Natural killer cell treated with Interleukin-12 subunit alpha and Interleukin-12 subunit beta and Interleukin-15 and Interleukin-18, amount 100 ng/mL, for 72 hours (primary cell): ENCODE data around the gene LEPROT. TPM values are rescaled to one million over a fixed set of nuclear protein-coding genes. Genes with fewer than 3 reads are reported as not detected.
"Not testable (repeated sequence)": the region's sequence is repeated elsewhere in the genome, so short reads cannot be mapped to it uniquely, and the experiment has no call there.

Experiments
- ATAC-seq, 2 donors: fragments of 150-1000 bp; cut with Tn5 transposase in 1 of 2; sonication (Bioruptor Pico), chemical (Tn5 transposase) in 1 of 2; 2 replicates each; pipeline ENCODE4 v1.10.0; 2021
- DNase-seq: peaks from one replicate; pipeline ENCODE4 v3.0.0; 2022; ENCODE audit warnings: low spot score
- H3K27ac Mint-ChIP-seq, 2 donors: 1 replicate in 1 of 2; 2 replicates in 1 of 2; pipeline ENCODE4 v1.8.0; 2022; ENCODE audit warnings: mixed read lengths in 2 of 2, mild to moderate bottlenecking in 1 of 2, moderate library complexity in 1 of 2
- H3K27me3 Mint-ChIP-seq, 2 donors: 1 replicate in 1 of 2; 2 replicates in 1 of 2; pipeline ENCODE4 v1.8.0; 2022; ENCODE audit warnings: mixed read lengths in 2 of 2
- H3K36me3 Mint-ChIP-seq: one replicate; pipeline ENCODE4 v1.8.0; 2022; ENCODE audit warnings: mixed read lengths
- H3K4me1 Mint-ChIP-seq, 2 donors: 1 replicate in 1 of 2; 2 replicates in 1 of 2; pipeline ENCODE4 v1.8.0; 2022; ENCODE audit warnings: low read depth in 2 of 2, mixed read lengths in 2 of 2, mild to moderate bottlenecking in 1 of 2
- H3K4me3 Mint-ChIP-seq: one replicate; pipeline ENCODE4 v1.8.0; 2022; ENCODE audit warnings: mixed read lengths
- H3K9me3 Mint-ChIP-seq: 2 replicates; pipeline ENCODE4 v1.8.0; 2022; ENCODE audit warnings: mixed read lengths
- total RNA-seq, 2 donors: library from RNA; stranded (reverse); gene quantifications; one replicate each; pipeline ENCODE4 v1.2.3, GENCODE V29; 2022

Gene LEPROT, protein sequence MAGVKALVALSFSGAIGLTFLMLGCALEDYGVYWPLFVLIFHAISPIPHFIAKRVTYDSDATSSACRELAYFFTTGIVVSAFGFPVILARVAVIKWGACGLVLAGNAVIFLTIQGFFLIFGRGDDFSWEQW
- 10 to 100 TPM; 24.2 to 40.4 TPM for total RNA-seq

DNA sequence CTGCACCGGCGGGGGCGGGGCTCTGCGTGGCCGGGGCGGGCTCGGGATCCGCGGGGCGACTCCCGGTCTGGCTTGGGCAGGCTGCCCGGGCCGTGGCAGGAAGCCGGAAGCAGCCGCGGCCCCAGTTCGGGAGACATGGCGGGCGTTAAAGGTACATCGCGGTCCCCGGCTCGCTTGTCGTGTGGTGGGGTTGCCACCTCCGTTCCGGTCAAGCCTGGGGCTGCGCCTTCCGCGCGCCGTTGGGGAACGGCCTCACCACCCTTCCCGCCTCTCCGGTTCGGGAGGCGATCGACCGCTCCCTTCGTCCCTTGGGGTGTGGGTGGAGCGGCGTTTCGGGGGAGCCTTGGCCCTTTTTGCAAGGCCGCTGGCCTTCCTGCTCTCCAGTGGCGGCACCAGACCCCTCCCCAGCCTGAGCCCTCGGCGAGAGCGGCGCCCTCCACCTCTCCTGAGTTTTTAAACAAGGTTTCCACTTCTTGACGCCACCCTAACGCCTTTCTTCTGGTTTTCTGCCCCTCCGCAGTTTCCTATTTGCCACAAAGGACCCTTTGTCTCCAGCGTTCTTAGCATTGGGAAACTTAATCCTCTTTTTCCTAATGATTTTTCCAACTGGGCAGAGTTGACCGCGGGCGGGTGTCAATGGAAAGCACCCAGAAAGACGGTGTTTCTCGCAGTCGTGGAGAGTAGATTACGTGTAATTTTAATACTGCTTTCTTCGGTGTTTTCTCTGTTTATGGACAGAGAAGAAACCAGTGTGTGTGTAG, at the start of gene LEPROT, which contains the start of gene LEPR:
Gene LEPROT (plus strand): TSS at position 79 of the 761 bp plus-strand sequence. CDS start 57 bp downstream, at position 136.
Gene LEPR (plus strand): TSS at position 79 of the 761 bp plus-strand sequence. CDS start 144,898 bp downstream, outside the sequence.
- DNase-seq (no peak), ATAC-seq (no peak)
- Mint-ChIP-seq H3K36me3 (peaks cover 6% of the 10 kb centered on the region), H3K4me1 (peaks cover 11 to 16% of the 10 kb centered on the region in 2 donors), H3K27me3 (peaks cover 0 to under 1% of the 10 kb centered on the region in 2 donors), H3K9me3 (no peaks in the 10 kb centered on the region), H3K27ac (no peak within 1 kb of the TSS), H3K4me3 (peak within 1 kb of the TSS; percentile 81)

DNA sequence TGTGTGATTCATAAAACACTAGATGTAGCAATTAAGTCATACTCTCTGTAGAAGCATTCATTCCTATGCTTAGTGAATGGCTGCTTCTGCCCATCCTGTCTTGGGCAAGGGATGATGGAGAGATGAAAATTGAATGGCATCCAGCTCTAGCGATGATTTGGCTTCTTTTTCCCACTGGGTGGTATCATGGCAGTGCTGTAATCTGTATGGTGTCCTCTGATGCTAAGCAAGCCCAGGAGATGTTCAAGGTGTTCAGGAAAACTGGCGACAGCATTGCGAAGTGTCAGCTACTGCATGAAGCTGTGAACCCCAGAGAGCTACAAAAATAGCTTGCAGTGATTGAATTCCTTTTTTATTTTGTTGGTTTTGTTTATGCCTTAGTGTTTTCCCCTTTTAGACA, 48.9 kb upstream of the LEPROT start:
- no peaks in the 10 kb centered on the region for H3K9me3 Mint-ChIP-seq
- H3K27me3 Mint-ChIP-seq: peaks cover 17 to 20% of the 10 kb centered on the region in 2 donors

DNA sequence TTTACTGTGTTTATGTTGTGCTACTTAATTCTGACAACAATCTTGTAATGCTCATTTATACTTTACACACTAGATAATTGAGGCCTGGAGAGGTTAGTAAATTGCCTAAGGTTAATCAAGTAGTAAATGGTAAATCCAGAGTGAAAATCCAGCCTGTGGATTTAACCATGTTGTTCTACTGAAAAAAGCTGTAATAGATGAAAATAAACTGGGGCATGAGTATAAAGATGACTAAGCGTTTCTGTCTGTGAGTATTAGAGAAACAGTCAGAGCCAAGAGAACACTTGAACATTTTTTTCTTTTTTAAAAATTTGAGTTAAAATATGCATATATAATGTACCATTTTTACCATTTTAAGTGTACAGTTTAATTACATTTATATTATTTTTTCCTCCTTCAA, 47.9 kb upstream of the LEPROT start:
- Mint-ChIP-seq H3K4me3 (no peak overlapping the region), H3K27me3 (peaks cover 17 to 20% of the 10 kb centered on the region in 2 donors), H3K36me3 (no peaks in the 10 kb centered on the region), H3K9me3 (no peaks in the 10 kb centered on the region), H3K27ac (peak overlapping the region in 1 of 2 donors; percentile 10), H3K4me1 (no peaks in the 10 kb centered on the region)
- no peak for DNase-seq
- no peak for ATAC-seq

More for the DNA sequence above, 48.9 kb upstream of the LEPROT start:
- no peaks in the 10 kb centered on the region for H3K36me3 Mint-ChIP-seq
- H3K4me1 Mint-ChIP-seq: no peaks in the 10 kb centered on the region
- DNase-seq (no peak), ATAC-seq (no peak)
- no peak overlapping the region for H3K27ac Mint-ChIP-seq
- H3K4me3 Mint-ChIP-seq: no peak overlapping the region

DNA sequence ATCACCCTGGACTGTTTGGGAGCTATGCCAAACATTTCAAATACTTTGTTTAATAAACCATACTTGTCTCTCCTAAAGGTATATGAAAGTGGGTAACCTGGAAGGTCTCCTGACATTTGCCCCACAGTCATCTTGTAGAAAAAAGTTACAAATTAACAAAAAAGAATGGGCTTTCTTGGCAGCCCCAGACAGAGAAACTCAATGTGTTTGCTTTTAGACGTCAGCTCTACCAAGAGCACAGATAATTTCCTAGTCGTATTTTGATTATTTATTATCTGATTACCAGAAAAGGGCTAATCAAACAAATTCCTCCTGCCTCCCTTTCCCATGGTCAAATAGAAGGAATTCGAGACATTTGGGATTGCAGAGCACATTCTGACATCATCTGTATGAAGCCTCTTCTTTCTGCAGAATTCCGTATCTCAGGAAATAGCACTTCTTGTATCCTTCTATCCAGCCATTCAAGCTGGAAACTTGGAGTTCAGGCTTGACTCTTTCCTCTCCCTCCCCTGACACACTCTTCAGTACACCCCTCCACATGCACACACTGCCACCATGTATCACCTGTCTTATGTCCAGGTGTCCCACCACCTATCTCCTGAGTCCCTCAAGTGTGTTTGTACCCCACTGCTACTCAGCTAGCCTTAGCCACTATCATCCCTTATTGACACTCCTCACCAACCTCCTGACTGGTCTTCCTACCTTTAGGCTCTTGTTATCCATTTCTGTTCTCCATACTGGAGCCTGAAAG, 42.8 kb upstream of the LEPROT start:
- Mint-ChIP-seq H3K9me3 (no peaks in the 10 kb centered on the region), H3K4me1 (no peaks in the 10 kb centered on the region), H3K27ac (no peak overlapping the region), H3K36me3 (peaks cover 4% of the 10 kb centered on the region), H3K27me3 (peaks cover 25 to 41% of the 10 kb centered on the region in 2 donors), H3K4me3 (no peak overlapping the region)
- ATAC-seq: no peak
- no peak for DNase-seq

DNA sequence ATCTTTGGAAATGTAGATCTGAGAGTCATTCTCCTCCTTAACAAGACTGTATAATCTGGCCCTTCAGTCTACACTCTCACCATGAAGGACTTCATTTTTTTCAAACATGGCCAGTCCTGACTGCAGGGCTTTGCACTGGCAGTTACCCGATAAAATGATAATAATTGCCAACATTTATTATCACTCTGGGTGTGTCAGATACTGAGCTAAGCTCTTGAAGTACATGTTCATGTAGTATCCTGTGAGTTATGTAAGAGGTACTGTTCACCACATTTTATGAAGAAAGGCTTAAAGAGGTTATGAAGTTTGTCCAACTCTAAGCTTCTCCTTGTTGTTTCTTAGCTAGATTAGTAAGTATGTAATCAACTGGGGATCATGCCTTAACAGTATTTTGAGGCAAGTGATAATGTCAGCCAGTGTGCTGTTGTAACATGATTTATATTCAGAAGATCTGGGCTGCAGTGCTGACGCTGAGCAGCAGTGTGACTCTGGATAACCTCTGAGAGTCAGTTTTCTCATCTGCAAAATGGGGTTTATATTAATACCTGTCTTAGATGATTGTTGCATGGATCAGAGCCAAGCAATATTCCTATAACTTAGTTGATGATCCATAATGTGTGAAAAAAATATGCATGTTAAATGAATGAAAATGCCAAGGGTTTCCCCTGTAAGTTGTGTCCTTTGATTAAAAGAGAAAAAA, 42.1 kb upstream of the LEPROT start:
- H3K27ac Mint-ChIP-seq: no peak overlapping the region
- H3K9me3 Mint-ChIP-seq: no peaks in the 10 kb centered on the region
- ATAC-seq (no peak), DNase-seq (no peak)
- H3K4me3 Mint-ChIP-seq: no peak overlapping the region
- peaks cover 27 to 38% of the 10 kb centered on the region in 2 donors for H3K27me3 Mint-ChIP-seq
- H3K4me1 Mint-ChIP-seq: no peaks in the 10 kb centered on the region
- H3K36me3 Mint-ChIP-seq: peaks cover 4% of the 10 kb centered on the region

DNA sequence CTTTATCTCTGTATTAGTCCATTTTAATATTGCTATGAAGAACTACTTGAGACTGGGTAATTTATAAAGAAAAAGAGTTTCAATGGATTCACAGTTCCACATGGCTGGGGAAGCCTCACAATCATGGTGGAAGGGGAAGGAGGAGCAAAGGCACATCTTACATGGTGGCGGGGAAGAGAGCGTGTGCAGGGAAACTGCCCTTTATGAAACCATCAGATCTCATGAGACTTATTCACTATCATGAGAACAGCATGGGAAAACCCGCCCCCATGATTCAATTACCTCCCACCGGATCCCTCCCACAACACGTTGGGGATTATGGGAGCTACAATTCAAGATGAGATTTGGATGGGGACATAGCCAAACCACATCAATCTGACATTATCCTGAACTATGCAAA, 36.0 kb upstream of the LEPROT start:
- DNase-seq, H3K4me3 Mint-ChIP-seq, H3K9me3 Mint-ChIP-seq, ATAC-seq, H3K27ac Mint-ChIP-seq, H3K4me1 Mint-ChIP-seq: not testable (repeated sequence)
- Mint-ChIP-seq H3K36me3 (peaks cover 11% of the 10 kb centered on the region), H3K27me3 (peaks cover 18 to 20% of the 10 kb centered on the region in 2 donors)

DNA sequence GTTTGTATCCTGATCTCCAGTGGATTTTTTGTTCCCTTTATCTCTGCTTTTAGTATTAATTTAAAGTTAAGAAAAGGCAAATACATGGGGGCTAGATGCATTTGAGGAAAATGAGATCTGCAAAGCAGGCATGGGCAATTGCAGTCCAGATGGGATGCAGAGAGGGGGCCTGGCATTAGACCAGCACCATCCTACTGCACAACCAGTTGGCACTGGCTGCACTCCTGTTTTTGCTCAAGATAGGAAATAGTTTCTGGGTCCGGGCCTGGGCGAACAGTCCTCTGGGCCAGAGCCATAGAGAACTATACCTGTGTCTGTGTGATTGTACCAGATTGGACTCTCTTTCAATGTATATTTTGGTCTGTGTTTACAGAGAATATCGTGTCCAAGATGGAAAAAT, 34.0 kb upstream of the LEPROT start:
- ATAC-seq (no peak), DNase-seq (no peak)
- no peak overlapping the region for H3K4me3 Mint-ChIP-seq
- H3K27ac Mint-ChIP-seq: no peak overlapping the region
- H3K36me3 Mint-ChIP-seq: peaks cover 7% of the 10 kb centered on the region
- no peaks in the 10 kb centered on the region for H3K9me3 Mint-ChIP-seq
- peaks cover 0 to 5% of the 10 kb centered on the region in 2 donors for H3K4me1 Mint-ChIP-seq
- H3K27me3 Mint-ChIP-seq: peaks cover 13 to 15% of the 10 kb centered on the region in 2 donors

DNA sequence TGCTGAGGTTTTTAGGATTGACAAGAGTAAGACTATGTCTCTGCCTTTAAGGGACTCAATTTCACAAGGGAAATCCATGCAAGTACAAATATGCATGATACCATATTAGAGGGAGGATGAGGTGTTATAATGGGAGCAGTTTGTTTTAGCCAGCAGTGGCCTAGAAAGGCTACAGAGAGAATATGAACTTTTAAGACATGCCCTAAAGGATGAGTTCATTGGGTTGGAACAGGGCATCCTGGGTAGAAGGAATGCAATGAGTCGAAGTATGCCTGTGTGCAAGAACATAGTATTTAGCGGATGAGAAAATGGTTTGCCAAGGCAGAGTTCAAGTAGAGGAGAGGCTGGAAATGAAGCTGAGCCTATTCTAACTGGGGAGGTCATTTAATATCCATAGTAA, 32.6 kb upstream of the LEPROT start:
- Mint-ChIP-seq H3K4me1 (peaks cover 0 to 5% of the 10 kb centered on the region in 2 donors), H3K9me3 (no peaks in the 10 kb centered on the region), H3K36me3 (peaks cover 7% of the 10 kb centered on the region), H3K27ac (no peak overlapping the region), H3K27me3 (peaks cover 2 to 10% of the 10 kb centered on the region in 2 donors), H3K4me3 (no peak overlapping the region)
- ATAC-seq: no peak
- no peak for DNase-seq

DNA sequence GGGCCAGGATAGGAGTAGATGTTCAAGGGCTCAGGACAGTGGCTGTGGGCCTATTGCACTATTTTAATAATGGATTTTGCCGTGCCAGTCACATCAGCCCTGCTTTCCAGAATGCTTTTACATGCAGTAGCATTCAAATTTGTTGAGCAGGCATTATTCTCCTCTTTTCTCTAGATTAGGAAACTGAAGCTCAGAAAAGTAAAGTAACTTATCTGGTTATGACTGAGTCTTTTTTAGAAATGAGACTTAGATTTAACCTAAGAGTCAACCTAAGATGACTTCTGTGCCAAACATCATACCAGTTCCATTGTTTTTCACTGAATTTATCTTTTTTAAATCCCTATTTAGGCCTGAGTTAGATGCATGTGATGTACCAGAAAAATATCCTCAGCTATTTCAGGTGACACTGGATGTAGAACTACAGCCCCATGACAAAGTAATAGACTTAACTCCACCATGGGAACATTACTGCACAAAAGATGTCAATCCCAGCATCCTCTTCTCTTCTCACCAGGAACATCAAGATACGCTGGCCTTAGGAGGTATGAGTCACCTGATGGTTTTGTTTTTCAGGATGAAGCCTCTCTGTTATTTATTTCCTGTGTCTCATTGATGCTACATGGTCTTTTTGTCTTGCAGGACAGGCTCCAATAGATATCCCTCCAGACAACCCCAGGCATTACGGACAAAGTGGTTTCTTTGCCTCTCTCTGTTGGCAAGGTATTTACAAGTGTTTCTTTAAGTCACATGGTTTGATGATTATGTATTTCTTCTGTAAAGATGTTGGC, 31.4 kb upstream of the LEPROT start:
- peak overlapping the region; percentile 10 for H3K4me3 Mint-ChIP-seq
- H3K4me1 Mint-ChIP-seq: peaks cover 0 to 12% of the 10 kb centered on the region in 2 donors
- H3K36me3 Mint-ChIP-seq: peaks cover 7% of the 10 kb centered on the region
- no peaks in the 10 kb centered on the region for H3K9me3 Mint-ChIP-seq
- DNase-seq: no peak
- H3K27ac Mint-ChIP-seq: peak overlapping the region in 1 of 2 donors; percentile 42
- peaks cover 0 to 8% of the 10 kb centered on the region in 2 donors for H3K27me3 Mint-ChIP-seq
- no peak for ATAC-seq

DNA sequence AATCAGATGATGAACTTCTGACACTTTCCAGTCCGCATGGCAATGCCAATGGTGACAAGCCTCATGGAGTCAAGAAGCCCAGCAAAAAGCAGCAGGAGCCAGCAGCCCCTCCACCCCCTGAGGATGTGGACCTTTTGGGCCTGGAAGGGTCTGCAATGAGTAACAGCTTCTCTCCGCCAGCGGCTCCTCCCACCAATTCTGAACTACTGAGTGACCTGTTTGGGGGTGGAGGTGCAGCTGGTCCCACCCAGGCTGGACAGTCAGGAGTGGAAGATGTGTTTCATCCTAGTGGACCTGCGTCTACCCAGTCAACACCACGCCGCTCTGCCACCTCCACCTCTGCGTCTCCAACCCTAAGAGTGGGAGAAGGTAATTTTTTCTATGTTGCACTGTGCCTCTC, 28.0 kb upstream of the LEPROT start:
- Mint-ChIP-seq H3K27ac (peak overlapping the region; percentile 9 to 85), H3K4me1 (peaks cover 4 to 35% of the 10 kb centered on the region in 2 donors), H3K4me3 (no peak overlapping the region)

DNA sequence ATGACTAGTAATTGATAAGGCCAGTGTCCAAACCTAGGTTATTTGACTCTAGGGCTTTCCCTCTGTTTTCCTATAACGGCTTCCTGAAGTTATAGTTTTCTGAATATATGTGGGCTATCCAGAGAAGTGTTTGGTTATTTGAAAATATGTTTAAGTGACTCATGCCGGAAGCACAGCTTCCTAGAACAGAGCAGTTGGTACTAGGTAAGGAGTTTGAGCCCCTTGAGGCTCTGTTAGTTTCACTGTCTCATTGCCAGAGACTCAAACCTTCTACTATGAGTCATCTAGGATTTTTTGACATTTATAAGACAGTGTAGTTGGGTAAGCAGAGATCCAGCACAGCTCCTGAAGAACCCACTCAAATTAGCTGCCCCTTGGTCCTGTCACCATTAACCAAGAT, 27.1 kb upstream of the LEPROT start:
- Mint-ChIP-seq H3K4me1 (peaks cover 4 to 43% of the 10 kb centered on the region in 2 donors), H3K9me3 (no peaks in the 10 kb centered on the region), H3K27ac (peak overlapping the region in 1 of 2 donors; percentile 85), H3K27me3 (peaks cover 4 to 11% of the 10 kb centered on the region in 2 donors), H3K4me3 (peak overlapping the region; percentile 51), H3K36me3 (no peaks in the 10 kb centered on the region)
- DNase-seq: no peak
- peak; percentile 87 to 88 for ATAC-seq

More for the DNA sequence above, 28.0 kb upstream of the LEPROT start:
- H3K27me3 Mint-ChIP-seq: peaks cover 2 to 6% of the 10 kb centered on the region in 2 donors
- DNase-seq (no peak), ATAC-seq (no peak)
- peaks cover 5% of the 10 kb centered on the region for H3K36me3 Mint-ChIP-seq
- H3K9me3 Mint-ChIP-seq: no peaks in the 10 kb centered on the region

DNA sequence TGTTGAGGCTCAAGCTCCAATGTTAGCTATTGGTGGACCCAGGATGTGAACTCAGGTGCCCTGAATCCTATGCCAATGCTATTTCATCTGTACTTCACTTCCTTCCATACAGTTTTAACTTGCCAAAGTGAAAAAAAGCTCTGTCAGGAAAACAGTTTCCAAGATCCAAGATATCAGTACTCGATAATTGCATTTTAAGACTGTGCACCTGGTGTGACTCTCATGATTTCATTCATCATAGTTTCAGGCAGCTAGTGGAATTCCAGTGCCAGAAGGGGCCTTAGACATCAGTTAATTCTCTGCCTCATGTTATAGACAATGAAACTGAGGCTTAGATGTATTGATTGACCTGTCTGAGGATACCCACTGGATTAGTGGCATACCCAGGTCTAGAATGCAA, 26.5 kb upstream of the LEPROT start:
- ATAC-seq: no peak
- H3K27ac Mint-ChIP-seq: peak overlapping the region in 1 of 2 donors; percentile 85
- no peaks in the 10 kb centered on the region for H3K36me3 Mint-ChIP-seq
- no peaks in the 10 kb centered on the region for H3K9me3 Mint-ChIP-seq
- peaks cover 4 to 12% of the 10 kb centered on the region in 2 donors for H3K27me3 Mint-ChIP-seq
- no peak for DNase-seq
- H3K4me3 Mint-ChIP-seq: peak overlapping the region; percentile 51
- H3K4me1 Mint-ChIP-seq: peaks cover 4 to 46% of the 10 kb centered on the region in 2 donors
